Measurements from ENCODE around the gene CSRNP3.

CSRNP3 gene

DNA sequence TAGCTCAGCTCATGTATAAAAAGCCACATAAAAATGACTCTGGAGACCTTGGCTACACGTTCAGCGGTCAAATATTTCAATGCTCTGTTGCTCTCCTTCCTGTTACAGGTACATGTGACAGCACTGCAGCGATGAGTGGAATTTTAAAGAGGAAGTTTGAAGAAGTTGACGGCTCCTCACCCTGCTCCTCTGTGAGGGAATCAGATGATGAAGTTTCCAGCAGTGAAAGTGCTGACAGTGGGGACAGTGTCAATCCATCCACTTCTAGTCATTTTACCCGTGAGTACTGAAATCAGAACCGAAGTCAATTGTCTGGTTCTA, 125.4 kb downstream of the CSRNP3 start:
- Histone ChIP-seq H4K20me1 (no peaks in the 10 kb centered on the region), H3K27ac (no peak overlapping the region), H3K4me3 (no peak overlapping the region), H3K9me3 (peaks cover 23% of the 10 kb centered on the region), H3K4me1 (peaks cover 19% of the 10 kb centered on the region), H3K4me2 (peak overlapping the region; percentile 55), H3K27me3 (no peaks in the 10 kb centered on the region), H3K36me3 (no peaks in the 10 kb centered on the region), H3K9ac (no peak overlapping the region)
- TF ChIP-seq Cebpa-rat (IDR thresholded peaks at IDR 0.05): no peak

DNA sequence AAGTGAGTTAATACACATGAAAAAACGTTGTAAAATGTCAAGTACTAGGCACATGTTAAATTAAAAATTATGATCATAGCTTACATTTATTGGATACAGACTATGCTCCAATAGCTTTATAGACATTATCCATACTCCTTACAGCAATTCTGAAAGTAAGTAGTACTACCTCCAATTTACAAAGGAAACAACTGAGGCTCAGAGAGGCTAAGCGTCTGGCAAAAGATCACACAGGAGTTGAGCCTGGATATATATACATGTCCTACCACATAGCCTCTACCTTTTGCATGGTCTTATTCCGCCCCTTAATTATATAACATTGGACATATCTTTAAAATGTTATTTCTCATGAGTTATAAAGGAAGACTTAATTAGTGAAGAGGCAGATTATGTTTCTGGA, 127.3 kb downstream of the CSRNP3 start:
- H3K4me1 ChIP-seq: peaks cover 19% of the 10 kb centered on the region
- H3K36me3 ChIP-seq: no peaks in the 10 kb centered on the region
- no peak overlapping the region for H3K4me2 ChIP-seq
- H4K20me1 ChIP-seq: no peaks in the 10 kb centered on the region
- peaks cover 7% of the 10 kb centered on the region for H3K9me3 ChIP-seq
- no peak overlapping the region for H3K4me3 ChIP-seq
- no peak for TF ChIP-seq Cebpa-rat (IDR thresholded peaks at IDR 0.05)
- H3K27ac ChIP-seq: no peak overlapping the region
- no peak overlapping the region for H3K9ac ChIP-seq
- no peaks in the 10 kb centered on the region for H3K27me3 ChIP-seq

DNA sequence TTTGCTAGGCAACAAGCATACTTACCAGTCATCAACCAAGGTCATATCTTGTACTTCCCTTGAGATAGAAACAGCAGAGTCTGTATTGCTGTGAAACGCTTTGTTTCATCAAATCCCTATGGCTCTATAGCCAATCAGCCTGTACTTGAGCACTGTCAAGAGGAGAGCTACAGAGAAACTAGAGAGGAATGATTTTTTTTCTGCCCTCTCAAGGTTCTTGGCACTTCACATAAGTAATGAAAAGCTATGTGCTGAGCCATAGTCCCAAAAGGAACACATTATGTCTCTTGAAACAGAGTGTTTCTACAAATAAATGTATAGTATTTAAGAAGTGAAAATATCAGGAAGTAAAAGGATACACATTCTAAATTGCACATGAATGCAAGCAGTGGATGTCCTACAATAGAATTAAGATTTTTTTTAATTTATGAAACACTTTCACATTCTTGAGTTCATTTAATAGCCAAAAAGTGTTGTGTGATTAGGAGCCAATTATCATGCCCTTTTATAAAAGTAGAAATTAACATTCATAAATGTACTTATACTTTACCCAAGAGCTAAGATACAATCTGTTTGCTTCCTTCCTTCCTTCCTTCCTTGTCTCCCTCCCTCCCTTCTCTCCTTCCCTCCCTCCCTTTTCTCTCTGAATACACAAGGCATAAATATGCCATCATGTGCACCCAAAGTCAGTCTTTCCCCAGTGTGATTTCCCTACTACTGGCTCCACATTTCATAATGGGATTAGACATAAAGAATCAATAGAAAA, 131.8 kb downstream of the CSRNP3 start:
- Histone ChIP-seq H3K9me3 (no peaks in the 10 kb centered on the region), H3K27ac (no peak overlapping the region), H3K27me3 (no peaks in the 10 kb centered on the region), H3K36me3 (no peaks in the 10 kb centered on the region), H4K20me1 (no peaks in the 10 kb centered on the region), H3K4me3 (no peak overlapping the region), H3K9ac (no peak overlapping the region), H3K4me2 (no peak overlapping the region), H3K4me1 (no peaks in the 10 kb centered on the region)
- no peak for TF ChIP-seq Cebpa-rat (IDR thresholded peaks at IDR 0.05)

GRCh38 chr2:165601928-165602521, 132.5 kb downstream of the CSRNP3 start:
- Histone ChIP-seq H3K4me1 (no peaks in the 10 kb centered on the region), H3K27me3 (no peaks in the 10 kb centered on the region), H4K20me1 (no peaks in the 10 kb centered on the region), H3K9ac (no peak overlapping the region), H3K4me3 (no peak overlapping the region), H3K4me2 (no peak overlapping the region), H3K36me3 (no peaks in the 10 kb centered on the region), H3K9me3 (no peaks in the 10 kb centered on the region), H3K27ac (no peak overlapping the region)
- peak; percentile 59; the same call in 1 of the 2 replicates for TF ChIP-seq Cebpa-rat (IDR thresholded peaks at IDR 0.05)

- H3K4me3 ChIP-seq: no peak overlapping the region
- no peak overlapping the region for H3K27ac ChIP-seq
- H3K4me2 ChIP-seq: peak overlapping the region; percentile 66
- no peak for TF ChIP-seq Cebpa-rat (IDR thresholded peaks at IDR 0.05)
- H3K9me3 ChIP-seq: no peaks in the 10 kb centered on the region
- H3K27me3 ChIP-seq: no peaks in the 10 kb centered on the region
- no peaks in the 10 kb centered on the region for H4K20me1 ChIP-seq
- H3K9ac ChIP-seq: no peak overlapping the region
- no peaks in the 10 kb centered on the region for H3K36me3 ChIP-seq
- H3K4me1 ChIP-seq: peaks cover 45% of the 10 kb centered on the region
These were observed 140.2 kb downstream of the CSRNP3 start for GRCh38 chr2:165609672-165610071.

- no peaks in the 10 kb centered on the region for H3K27me3 ChIP-seq
- peaks cover 1% of the 10 kb centered on the region; the same call in 1 of the 2 replicates for H3K9me3 ChIP-seq
- H4K20me1 ChIP-seq: no peaks in the 10 kb centered on the region
- 0 out of 2 replicates have a peak overlapping the region, but pooled peaks have one; percentile 6 for H3K4me3 ChIP-seq
- H3K4me2 ChIP-seq: peak overlapping the region; percentile 66
- H3K27ac ChIP-seq: peak overlapping the region; percentile 2; the same call in 1 of the 2 replicates
- H3K4me1 ChIP-seq: peaks cover 45% of the 10 kb centered on the region
- H3K36me3 ChIP-seq: no peaks in the 10 kb centered on the region
- TF ChIP-seq Cebpa-rat (IDR thresholded peaks at IDR 0.05): no peak
- no peak overlapping the region for H3K9ac ChIP-seq
These were observed 141.1 kb downstream of the CSRNP3 start for GRCh38 chr2:165610591-165611029.

- Histone ChIP-seq H3K27ac (no peak overlapping the region), H3K4me3 (no peak overlapping the region), H3K27me3 (no peaks in the 10 kb centered on the region), H3K4me2 (no peak overlapping the region), H3K4me1 (peaks cover 11% of the 10 kb centered on the region), H3K36me3 (no peaks in the 10 kb centered on the region), H3K9ac (no peak overlapping the region), H3K9me3 (peaks cover 21% of the 10 kb centered on the region), H4K20me1 (no peaks in the 10 kb centered on the region)
- no peak for TF ChIP-seq Cebpa-rat (IDR thresholded peaks at IDR 0.05)
These were observed 148.4 kb downstream of the CSRNP3 start for GRCh38 chr2:165617741-165618481.

GRCh38 chr2:165618806-165619205, 149.3 kb downstream of the CSRNP3 start:
- H3K36me3 ChIP-seq: no peaks in the 10 kb centered on the region
- H3K27me3 ChIP-seq: no peaks in the 10 kb centered on the region
- H3K9me3 ChIP-seq: peaks cover 21% of the 10 kb centered on the region
- H3K27ac ChIP-seq: no peak overlapping the region
- no peaks in the 10 kb centered on the region for H4K20me1 ChIP-seq
- no peak overlapping the region for H3K9ac ChIP-seq
- H3K4me3 ChIP-seq: no peak overlapping the region
- no peak for TF ChIP-seq Cebpa-rat (IDR thresholded peaks at IDR 0.05)
- H3K4me2 ChIP-seq: no peak overlapping the region
- peaks cover 7% of the 10 kb centered on the region for H3K4me1 ChIP-seq

DNA sequence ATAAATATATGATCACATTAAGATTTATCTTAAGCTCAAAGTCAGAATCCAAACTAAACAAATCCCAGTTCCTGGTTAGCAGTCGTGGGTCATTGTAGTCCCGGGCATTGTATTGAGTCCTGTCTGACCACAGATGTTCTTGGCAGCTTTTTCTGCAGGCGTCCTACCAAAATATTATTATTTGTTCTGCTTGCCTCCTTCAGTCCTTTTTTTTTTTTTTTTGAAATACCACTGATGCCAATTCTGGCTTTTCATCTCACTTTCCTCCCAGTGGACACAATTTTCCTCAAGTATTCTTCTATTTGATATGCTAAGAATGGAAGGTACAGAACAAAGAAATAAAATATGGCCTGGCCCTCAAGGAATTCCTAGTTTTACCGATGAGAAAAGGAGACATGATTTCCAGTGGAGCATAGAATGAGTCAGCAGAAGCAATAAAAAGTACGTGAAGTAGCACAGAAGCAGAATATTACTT, 151.6 kb downstream of the CSRNP3 start:
- H3K4me3 ChIP-seq: no peak overlapping the region
- no peak overlapping the region for H3K4me2 ChIP-seq
- no peaks in the 10 kb centered on the region for H4K20me1 ChIP-seq
- H3K9me3 ChIP-seq: peaks cover 16% of the 10 kb centered on the region
- no peaks in the 10 kb centered on the region for H3K36me3 ChIP-seq
- H3K27ac ChIP-seq: no peak overlapping the region
- no peak for TF ChIP-seq Cebpa-rat (IDR thresholded peaks at IDR 0.05)
- no peak overlapping the region for H3K9ac ChIP-seq
- H3K27me3 ChIP-seq: no peaks in the 10 kb centered on the region
- H3K4me1 ChIP-seq: peaks cover 6% of the 10 kb centered on the region

- Histone ChIP-seq H3K27me3 (no peaks in the 10 kb centered on the region), H3K4me1 (peaks cover 6% of the 10 kb centered on the region), H3K27ac (no peak overlapping the region), H3K9ac (no peak overlapping the region), H3K4me2 (peak overlapping the region; percentile 21; the same call in 1 of the 2 replicates), H4K20me1 (no peaks in the 10 kb centered on the region), H3K36me3 (no peaks in the 10 kb centered on the region), H3K9me3 (no peaks in the 10 kb centered on the region), H3K4me3 (no peak overlapping the region)
- TF ChIP-seq Cebpa-rat (IDR thresholded peaks at IDR 0.05): no peak
These were observed 153.7 kb downstream of the CSRNP3 start for GRCh38 chr2:165623161-165623560.

Data from BLaER1 (cell line).